Progenitor cell of endocrine pancreas (in vitro differentiated cells): ENCODE data around the gene ADAM10. TPM values are rescaled to one million over a fixed set of nuclear protein-coding genes. Genes with fewer than 3 reads are reported as not detected.

Source experiments
- DNase-seq: peaks from one replicate; pipeline ENCODE4 v3.0.0; 2021; ENCODE audit warnings: low spot score; ENCODE audit not compliant: unreplicated experiment
- H3K27ac Mint-ChIP-seq: 2 replicates; pipeline ENCODE4 v1.8.0; 2021; ENCODE audit warnings: mild to moderate bottlenecking, moderate library complexity, mixed read lengths
- H3K27me3 Mint-ChIP-seq: 2 replicates; pipeline ENCODE4 v1.8.0; 2021; ENCODE audit warnings: mixed read lengths
- H3K36me3 Mint-ChIP-seq: 2 replicates; pipeline ENCODE4 v1.8.0; 2022; ENCODE audit warnings: mixed read lengths; ENCODE audit not compliant: insufficient read depth
- H3K4me1 Mint-ChIP-seq: 2 replicates; pipeline ENCODE4 v1.8.0; 2021; ENCODE audit warnings: low read depth, mixed read lengths
- H3K4me3 Mint-ChIP-seq: 2 replicates; pipeline ENCODE4 v1.8.0; 2021; ENCODE audit warnings: low read depth, mild to moderate bottlenecking, moderate library complexity, mixed read lengths
- H3K9me3 Mint-ChIP-seq: 2 replicates; pipeline ENCODE4 v1.8.0; 2021; ENCODE audit warnings: low read depth, mixed read lengths
- CTCF ChIP-seq: fragments of 200-600 bp; sonication (generic); IDR thresholded peaks from one replicate; pipeline ENCODE4 v1.5.0; 2021; ENCODE audit warnings: antibody characterized with exemption, mild to moderate bottlenecking; ENCODE audit not compliant: unreplicated experiment
- total RNA-seq: library from RNA; stranded (reverse); gene quantifications from 2 replicates; pipeline ENCODE4 v1.2.1, GENCODE V29; 2021

ADAM10 gene
- total RNA-seq, 1 donor from 2014 or later: 237 TPM

GRCh38 chr15:58590926-58591325 is 158.6 kb downstream of the ADAM10 start:
- Mint-ChIP-seq H3K9me3 (no peaks in the 10 kb centered on the region), H3K27ac (peak overlapping the region; percentile 92), H3K27me3 (no peaks in the 10 kb centered on the region), H3K4me3 (no peak overlapping the region), H3K4me1 (peaks cover 49% of the 10 kb centered on the region), H3K36me3 (peaks cover 5% of the 10 kb centered on the region)
- no peak for TF ChIP-seq CTCF
- DNase-seq: no peak

- Mint-ChIP-seq H3K9me3 (no peaks in the 10 kb centered on the region), H3K27ac (peak overlapping the region; percentile 26), H3K36me3 (peaks cover 5% of the 10 kb centered on the region), H3K27me3 (no peaks in the 10 kb centered on the region), H3K4me3 (no peak overlapping the region), H3K4me1 (peaks cover 47% of the 10 kb centered on the region)
- no peak for DNase-seq
- no peak for TF ChIP-seq CTCF
Measured at GRCh38 chr15:58590236-58590635, 159.3 kb downstream of the ADAM10 start.

GRCh38 chr15:58589047-58589446 is 160.5 kb downstream of the ADAM10 start:
- Mint-ChIP-seq H3K36me3 (peaks cover 4% of the 10 kb centered on the region), H3K4me3 (no peak overlapping the region), H3K9me3 (no peaks in the 10 kb centered on the region), H3K27me3 (no peaks in the 10 kb centered on the region), H3K27ac (no peak overlapping the region), H3K4me1 (peaks cover 41% of the 10 kb centered on the region)
- no peak for TF ChIP-seq CTCF
- no peak for DNase-seq

GRCh38 chr15:58588096-58588495 is 161.4 kb downstream of the ADAM10 start:
- TF ChIP-seq CTCF: no peak
- H3K9me3 Mint-ChIP-seq: peaks cover 5% of the 10 kb centered on the region
- no peak overlapping the region for H3K4me3 Mint-ChIP-seq
- no peak overlapping the region for H3K27ac Mint-ChIP-seq
- no peak for DNase-seq
- peaks cover 1% of the 10 kb centered on the region for H3K36me3 Mint-ChIP-seq
- H3K27me3 Mint-ChIP-seq: no peaks in the 10 kb centered on the region
- H3K4me1 Mint-ChIP-seq: peaks cover 40% of the 10 kb centered on the region

- no peak for DNase-seq
- peaks cover 5% of the 10 kb centered on the region for H3K9me3 Mint-ChIP-seq
- H3K36me3 Mint-ChIP-seq: no peaks in the 10 kb centered on the region
- H3K27ac Mint-ChIP-seq: no peak overlapping the region
- no peak overlapping the region for H3K4me3 Mint-ChIP-seq
- peaks cover 40% of the 10 kb centered on the region for H3K4me1 Mint-ChIP-seq
- no peak for TF ChIP-seq CTCF
- H3K27me3 Mint-ChIP-seq: no peaks in the 10 kb centered on the region
Measured at GRCh38 chr15:58587486-58587885, 162.0 kb downstream of the ADAM10 start.
